Activated T-cell treated with anti-CD3 and anti-CD28 coated beads for 24 hours (primary cell): ENCODE results near the gene DSG3.

Experiments
- DNase-seq: peaks from one replicate; pipeline ENCODE4 v3.0.0-alpha.2; 2020; ENCODE audit warnings: low read depth

DSG3 gene

GRCh38 chr18:31447530-31448191 lies at the start of gene DSG3:
TSS of gene DSG3 (plus strand) at chr18:31447741. CDS start at chr18:31447878, 137 bp downstream.
- DNase-seq: no peak

GRCh38 chr18:31398191-31398590 lies 49.4 kb upstream of the DSG3 start:
- no peak for DNase-seq

- no peak for DNase-seq
Observed at GRCh38 chr18:31399306-31400032, 48.1 kb upstream of the DSG3 start.

GRCh38 chr18:31401156-31402025 lies 46.1 kb upstream of the DSG3 start:
- DNase-seq: no peak

GRCh38 chr18:31402026-31402373 lies 45.5 kb upstream of the DSG3 start:
- DNase-seq: no peak

GRCh38 chr18:31403409-31403808 lies 44.1 kb upstream of the DSG3 start:
- no peak for DNase-seq

GRCh38 chr18:31407649-31408048 lies 39.9 kb upstream of the DSG3 start:
- DNase-seq: no peak

GRCh38 chr18:31409276-31409675 lies 38.3 kb upstream of the DSG3 start:
- DNase-seq: no peak

- DNase-seq: no peak
Observed at GRCh38 chr18:31410716-31411483, 36.6 kb upstream of the DSG3 start.

- DNase-seq: no peak
Observed at GRCh38 chr18:31413137-31413536, 34.4 kb upstream of the DSG3 start.

- no peak for DNase-seq
Observed at GRCh38 chr18:31417850-31418249, 29.7 kb upstream of the DSG3 start.

- DNase-seq: no peak
Observed at GRCh38 chr18:31419457-31419932, 28.0 kb upstream of the DSG3 start.

- no peak for DNase-seq
Observed at GRCh38 chr18:31420032-31420431, 27.5 kb upstream of the DSG3 start.

GRCh38 chr18:31420524-31420923 lies 27.0 kb upstream of the DSG3 start:
- DNase-seq: no peak

GRCh38 chr18:31424383-31424988 lies 23.1 kb upstream of the DSG3 start:
- DNase-seq: no peak

GRCh38 chr18:31426021-31426420 lies 21.5 kb upstream of the DSG3 start:
- DNase-seq: no peak

GRCh38 chr18:31426871-31427406 lies 20.6 kb upstream of the DSG3 start:
- no peak for DNase-seq

- no peak for DNase-seq
Observed at GRCh38 chr18:31428211-31428610, 19.3 kb upstream of the DSG3 start.

GRCh38 chr18:31429623-31430022 lies 17.9 kb upstream of the DSG3 start:
- DNase-seq: no peak

- no peak for DNase-seq
Observed at GRCh38 chr18:31430072-31430471, 17.5 kb upstream of the DSG3 start.

GRCh38 chr18:31430554-31430953 lies 17.0 kb upstream of the DSG3 start:
- DNase-seq: no peak
